Measurements from ENCODE around the gene AOC2. TPM values are rescaled to one million over a fixed set of nuclear protein-coding genes. Genes with fewer than 3 reads are reported as not detected.

The AOC2 gene
- total and polyA plus RNA-seq, 2 of the 13 experiments (the other 11 are each of a cell fraction or from before 2014, with no cell fraction given) = 1.2 to 3.3 TPM

DNA sequence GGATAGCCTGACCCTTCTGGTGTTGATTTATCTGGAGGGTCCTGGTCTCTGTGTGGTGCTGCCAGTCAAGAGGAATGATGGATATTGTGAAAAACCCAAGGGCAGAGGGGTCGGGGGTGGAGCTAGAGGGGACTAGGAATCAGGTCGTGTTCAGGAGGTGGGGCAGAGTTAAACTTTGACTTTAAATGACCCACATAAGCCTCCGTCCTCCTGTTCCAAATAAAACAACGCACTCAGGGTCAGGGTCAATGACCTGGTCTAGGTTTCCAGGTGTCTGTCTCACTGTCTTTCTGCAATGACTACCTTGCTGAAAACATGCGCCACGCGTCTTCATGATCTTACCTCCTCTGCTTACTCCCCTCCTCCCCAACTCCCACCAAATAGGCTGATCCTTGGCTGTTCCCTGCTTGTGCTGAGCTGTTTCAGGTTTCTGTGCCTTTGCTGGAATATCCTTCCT lies 21.3 kb downstream of the AOC2 start (continued):
- TF ChIP-seq RERE (CRISPR knock-in tag; IDR thresholded peaks at IDR 0.05; ENCODE audit: low read depth) (peak; percentile 66), ZFP36L2 (CRISPR knock-in tag; IDR thresholded peaks at IDR 0.05) (no peak), TBX2 (CRISPR knock-in tag; IDR thresholded peaks at IDR 0.05; ENCODE audit: borderline replicate concordance) (peak; percentile 92), ZNF691 (CRISPR knock-in tag; IDR thresholded peaks at IDR 0.05; ENCODE audit: borderline replicate concordance, low read depth) (no peak), SALL2 (CRISPR knock-in tag; IDR thresholded peaks at IDR 0.05) (no peak), NFATC3 (CRISPR knock-in tag; IDR thresholded peaks at IDR 0.05) (no peak), ZNF549 (CRISPR knock-in tag; IDR thresholded peaks at IDR 0.05) (no peak), RELA (CRISPR knock-in tag; IDR thresholded peaks at IDR 0.05) (no peak), FOXJ3 (CRISPR knock-in tag; IDR thresholded peaks at IDR 0.05; ENCODE audit: borderline replicate concordance) (no peak), WIZ (CRISPR knock-in tag; IDR thresholded peaks at IDR 0.05) (no peak), TBP (CRISPR knock-in tag; IDR thresholded peaks at IDR 0.05) (no peak), FOXA3 (CRISPR knock-in tag; IDR thresholded peaks at IDR 0.05) (peak; percentile 42; the same call in 1 of the 2 replicates), ZSCAN29 (CRISPR knock-in tag; conservative IDR thresholded peaks at IDR 0.05) (0 out of 2 replicates have a peak, but pooled peaks have one; percentile 4), ZNF138 (CRISPR knock-in tag; IDR thresholded peaks at IDR 0.05; ENCODE audit: low read depth) (no peak), ZNF546 (CRISPR knock-in tag; conservative IDR thresholded peaks at IDR 0.05) (no peak)
- TF ChIP-seq, protein P1, sequence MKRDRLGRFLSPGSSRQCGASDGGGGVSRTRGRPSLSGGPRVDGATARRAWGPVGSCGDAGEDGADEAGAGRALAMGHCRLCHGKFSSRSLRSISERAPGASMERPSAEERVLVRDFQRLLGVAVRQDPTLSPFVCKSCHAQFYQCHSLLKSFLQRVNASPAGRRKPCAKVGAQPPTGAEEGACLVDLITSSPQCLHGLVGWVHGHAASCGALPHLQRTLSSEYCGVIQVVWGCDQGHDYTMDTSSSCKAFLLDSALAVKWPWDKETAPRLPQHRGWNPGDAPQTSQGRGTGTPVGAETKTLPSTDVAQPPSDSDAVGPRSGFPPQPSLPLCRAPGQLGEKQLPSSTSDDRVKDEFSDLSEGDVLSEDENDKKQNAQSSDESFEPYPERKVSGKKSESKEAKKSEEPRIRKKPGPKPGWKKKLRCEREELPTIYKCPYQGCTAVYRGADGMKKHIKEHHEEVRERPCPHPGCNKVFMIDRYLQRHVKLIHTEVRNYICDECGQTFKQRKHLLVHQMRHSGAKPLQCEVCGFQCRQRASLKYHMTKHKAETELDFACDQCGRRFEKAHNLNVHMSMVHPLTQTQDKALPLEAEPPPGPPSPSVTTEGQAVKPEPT (CRISPR knock-in tag; IDR thresholded peaks at IDR 0.05; ENCODE audit: low read depth) = no peak; the same call in 1 of the 2 replicates
- TF ChIP-seq, protein P2, sequence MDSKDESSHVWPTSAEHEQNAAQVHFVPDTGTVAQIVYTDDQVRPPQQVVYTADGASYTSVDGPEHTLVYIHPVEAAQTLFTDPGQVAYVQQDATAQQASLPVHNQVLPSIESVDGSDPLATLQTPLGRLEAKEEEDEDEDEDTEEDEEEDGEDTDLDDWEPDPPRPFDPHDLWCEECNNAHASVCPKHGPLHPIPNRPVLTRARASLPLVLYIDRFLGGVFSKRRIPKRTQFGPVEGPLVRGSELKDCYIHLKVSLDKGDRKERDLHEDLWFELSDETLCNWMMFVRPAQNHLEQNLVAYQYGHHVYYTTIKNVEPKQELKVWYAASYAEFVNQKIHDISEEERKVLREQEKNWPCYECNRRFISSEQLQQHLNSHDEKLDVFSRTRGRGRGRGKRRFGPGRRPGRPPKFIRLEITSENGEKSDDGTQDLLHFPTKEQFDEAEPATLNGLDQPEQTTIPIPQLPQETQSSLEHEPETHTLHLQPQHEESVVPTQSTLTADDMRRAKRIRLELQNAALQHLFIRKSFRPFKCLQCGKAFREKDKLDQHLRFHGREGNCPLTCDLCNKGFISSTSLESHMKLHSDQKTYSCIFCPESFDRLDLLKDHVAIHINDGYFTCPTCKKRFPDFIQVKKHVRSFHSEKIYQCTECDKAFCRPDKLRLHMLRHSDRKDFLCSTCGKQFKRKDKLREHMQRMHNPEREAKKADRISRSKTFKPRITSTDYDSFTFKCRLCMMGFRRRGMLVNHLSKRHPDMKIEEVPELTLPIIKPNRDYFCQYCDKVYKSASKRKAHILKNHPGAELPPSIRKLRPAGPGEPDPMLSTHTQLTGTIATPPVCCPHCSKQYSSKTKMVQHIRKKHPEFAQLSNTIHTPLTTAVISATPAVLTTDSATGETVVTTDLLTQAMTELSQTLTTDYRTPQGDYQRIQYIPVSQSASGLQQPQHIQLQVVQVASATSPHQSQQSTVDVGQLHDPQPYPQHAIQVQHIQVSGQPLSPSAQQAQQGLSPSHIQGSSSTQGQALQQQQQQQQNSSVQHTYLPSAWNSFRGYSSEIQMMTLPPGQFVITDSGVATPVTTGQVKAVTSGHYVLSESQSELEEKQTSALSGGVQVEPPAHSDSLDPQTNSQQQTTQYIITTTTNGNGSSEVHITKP (CRISPR knock-in tag; IDR thresholded peaks at IDR 0.05; ENCODE audit: low read depth) = no peak

Measured in HepG2 (cell line).